HepG2 (cell line): Measurements from ENCODE around the gene GALNT12. TPM values are rescaled to one million over a fixed set of nuclear protein-coding genes. Genes with fewer than 3 reads are reported as not detected.

Experiments used
- ATAC-seq: fragments of 200-7000 bp; cut with Tn5 transposase; 3 replicates; pipeline ENCODE4 v1.9.1; 2020; ENCODE audit warnings: mild to moderate bottlenecking, moderate library complexity
- BruUV-seq: library from RNA; stranded (reverse); fragments of 400-500 nt; replicated peaks from 2 replicates; lab custom pipeline; 2021; lab: Mats Ljungman, UMichigan
- CTCF ChIA-PET: fragments of 300-600 bp; formaldehyde crosslinking; extraction: SDS; loops from one replicate; lab custom pipeline; 2021; ENCODE audit warnings: low total read pairs, inconsistent platforms, low intra/inter-chr PET ratio; lab: Yijun Ruan, JAX
- POLR2A ChIA-PET: fragments of 350-600 bp; sonication (Branson Sonifier 250); formaldehyde crosslinking; loops from one replicate; lab custom pipeline; 2020; ENCODE audit warnings: antibody characterized with exemption, inconsistent platforms; lab: Yijun Ruan, JAX
- DNase-seq: peaks from one replicate; pipeline ENCODE4 v3.0.0-alpha.2; 2015; ENCODE audit warnings: low spot score
- FAIRE-seq: peaks from 3 replicates; lab custom pipeline; 2011; peaks lifted over from hg19 to GRCh38; lab: Jason Lieb, UNC
- H2AFZ ChIP-seq: one replicate; pipeline ENCODE4 v1.6.1; 2011; ENCODE audit warnings: low read length, inconsistent platforms
- H3K27ac ChIP-seq: fragments of 300-600 bp; 3 replicates; pipeline ENCODE4 v1.8.0; 2011; ENCODE audit warnings: mixed run types, mild to moderate bottlenecking, mixed read lengths, low read length, inconsistent platforms; ENCODE audit not compliant: insufficient read depth; ENCODE audit errors: extremely low read length
- H3K27me3 ChIP-seq, 2 experiments: fragments of 200-600 bp in 1 of 2; 2 replicates in 1 of 2; 3 replicates in 1 of 2; pipeline versions ENCODE4 v1.6.0 to v1.8.0; 2011; ENCODE audit warnings: low read length in 2 of 2, mild to moderate bottlenecking in 2 of 2, moderate library complexity in 2 of 2, inconsistent platforms in 1 of 2; ENCODE audit not compliant: insufficient read depth in 2 of 2, control insufficient read depth in 1 of 2
- H3K36me3 ChIP-seq, 2 experiments: fragments of 200-600 bp in 1 of 2; replicated peaks in 1 of 2; 2 replicates in 1 of 2; 3 replicates in 1 of 2; pipeline versions ENCODE4 v1.5.1 to v1.8.0; 2011; ENCODE audit warnings: low read length in 2 of 2, inconsistent platforms in 1 of 2; ENCODE audit not compliant: insufficient read depth in 2 of 2, control insufficient read depth in 1 of 2
- H3K4me1 ChIP-seq: 2 replicates; pipeline ENCODE4 v1.5.1; 2012; ENCODE audit warnings: low read length, inconsistent platforms; ENCODE audit not compliant: insufficient read depth
- H3K4me2 ChIP-seq: 2 replicates; pipeline ENCODE4 v1.6.0; 2011; ENCODE audit warnings: low read depth, low read length, inconsistent platforms
- H3K4me3 ChIP-seq, 3 experiments: fragments of 200-600 bp in 1 of 3; sonication (generic), shearing (Covaris generic) in 1 of 3; replicated peaks in 1 of 3; 2 replicates each; pipeline ENCODE4 v1.5.1; 2011 to 2016; ENCODE audit warnings: low read length in 3 of 3, inconsistent platforms in 2 of 3, low read depth in 2 of 3, mild to moderate bottlenecking in 2 of 3, control low read depth in 1 of 3, mixed read lengths in 1 of 3; ENCODE audit not compliant: insufficient read depth in 1 of 3
- H3K79me2 ChIP-seq: one replicate; pipeline ENCODE4 v1.6.1; 2011; ENCODE audit warnings: low read length, inconsistent platforms; ENCODE audit not compliant: insufficient read depth
- H3K9ac ChIP-seq: 2 replicates; pipeline ENCODE4 v1.6.0; 2011; ENCODE audit warnings: mild to moderate bottlenecking, low read depth, low read length, inconsistent platforms; ENCODE audit not compliant: insufficient read depth
- H3K9me3 ChIP-seq: 2 replicates; pipeline ENCODE4 v1.5.1; 2012; ENCODE audit warnings: mild to moderate bottlenecking, low read length
- H4K20me1 ChIP-seq: 2 replicates; pipeline ENCODE4 v1.6.0; 2011; ENCODE audit warnings: inconsistent platforms, mild to moderate bottlenecking, low read length, moderate library complexity; ENCODE audit not compliant: insufficient read depth
- ARID2 ChIP-seq: sonication (generic); formaldehyde crosslinking; IDR thresholded peaks from 2 replicates; pipeline ENCODE4 v1.8.1; 2022; ENCODE audit warnings: mild to moderate bottlenecking, missing genetic modification reagents, borderline replicate concordance
- CEBPG ChIP-seq: IDR thresholded peaks from 2 replicates; pipeline ENCODE4 v1.6.1; 2016
- EED ChIP-seq: sonication (generic); formaldehyde crosslinking; IDR thresholded peaks from 2 replicates; pipeline ENCODE4 v1.5.0; 2020; ENCODE audit warnings: mild to moderate bottlenecking, missing genetic modification reagents
- KIAA2018 ChIP-seq: sonication (generic); formaldehyde crosslinking; IDR thresholded peaks from 2 replicates; pipeline ENCODE4 v1.5.0; 2020; ENCODE audit warnings: mild to moderate bottlenecking, missing genetic modification reagents, borderline replicate concordance
- NFE2 ChIP-seq: sonication (generic); formaldehyde crosslinking; IDR thresholded peaks from 2 replicates; pipeline ENCODE4 v1.4.0; 2020; ENCODE audit warnings: missing genetic modification reagents
- PITX1 ChIP-seq: sonication (generic); formaldehyde crosslinking; IDR thresholded peaks from 2 replicates; pipeline ENCODE4 v1.5.1; 2020; ENCODE audit warnings: mild to moderate bottlenecking, missing genetic modification reagents
- RARA ChIP-seq: IDR thresholded peaks from 2 replicates; pipeline ENCODE4 v1.6.1; 2016; ENCODE audit warnings: missing genetic modification reagents, missing compliant biosample characterization
- SRSF4 ChIP-seq: fragments of 200-400 bp; formaldehyde crosslinking; IDR thresholded peaks from one replicate; pipeline ENCODE4 v1.6.1; 2018; ENCODE audit warnings: mild to moderate bottlenecking, low read depth, low read length, moderate library complexity; ENCODE audit not compliant: poor library complexity, severe bottlenecking
- ZNF10 ChIP-seq: sonication (generic); formaldehyde crosslinking; IDR thresholded peaks from 2 replicates; pipeline ENCODE4 v1.4.0; 2020; ENCODE audit warnings: mild to moderate bottlenecking, low read depth, missing genetic modification reagents, borderline replicate concordance
- ZNF142 ChIP-seq: sonication (generic); formaldehyde crosslinking; IDR thresholded peaks from 2 replicates; pipeline ENCODE4 v1.4.0; 2020; ENCODE audit warnings: missing genetic modification reagents
- ZNF788 ChIP-seq: sonication (generic); formaldehyde crosslinking; IDR thresholded peaks from 2 replicates; pipeline ENCODE4 v1.5.0; 2020; ENCODE audit warnings: mild to moderate bottlenecking, missing genetic modification reagents, borderline replicate concordance
- ZSCAN20 ChIP-seq: sonication (generic); formaldehyde crosslinking; IDR thresholded peaks from 2 replicates; pipeline ENCODE4 v1.4.0; 2020; ENCODE audit warnings: missing genetic modification reagents, mild to moderate bottlenecking, borderline replicate concordance
- WGBS: methylation state at CpG from one replicate; pipeline ENCODE4 v1.1.6; 2017; ENCODE audit warnings: low lambda C conversion rate; 5-methylcytosine and 5-hydroxymethylcytosine counted together
- in situ Hi-C: cut with HindIII; loops from 2 replicates; pipeline ENCODE4 v1.10.0; 2017; ENCODE audit warnings: low pct_unique_long_range_greater_than_20kb; ENCODE audit not compliant: extremely low pct_ligation_motif_present
- intact Hi-C: fragments of 100-400 bp; cut with micrococcal nuclease; formaldehyde crosslinking; loops from one replicate; pipeline ENCODE4 v1.10.0; 2022; ENCODE audit not compliant: unreplicated experiment
- polyA plus RNA-seq, 8 experiments: library from polyadenylated mRNA; depleted of rRNA in 3 of 8; stranded (reverse) in 7 of 8; unstranded in 1 of 8; fragments of >200 nt; fragmentation: Illumina TruSeq in 4 of 8; extraction: Trizol in 4 of 8; gene quantifications; 2 replicates each; pipeline versions ENCODE4 v1.2.1 to v1.2.3, GENCODE V29; 2011 to 2016; ENCODE audit warnings: low read depth in 4 of 8, missing spikeins in 1 of 8, mixed read lengths in 1 of 8; ENCODE audit not compliant: insufficient read depth in 1 of 8
- total RNA-seq, 5 experiments: library from RNA; depleted of rRNA; stranded (reverse); fragments of >200 nt; fragmentation: Illumina TruSeq; extraction: Trizol; gene quantifications; 2 replicates each; pipeline ENCODE4 v1.2.3, GENCODE V29; 2016; ENCODE audit warnings: low read depth in 1 of 5

The GALNT12 gene
- total and polyA plus RNA-seq, 2 of the 13 experiments (the other 11 are each of a cell fraction or from before 2014, with no cell fraction given) = 0.07 TPM; not detected in 1

GRCh38 chr9:98768344-98768743 lies 39.1 kb upstream of the GALNT12 start:
- ATAC-seq = no peak
- H3K9ac ChIP-seq = no peak overlapping the region
- no peaks in the 10 kb centered on the region for H3K79me2 ChIP-seq
- H3K4me2 ChIP-seq = no peak overlapping the region
- no TSS peak for BruUV-seq
- no peaks in the 10 kb centered on the region for H3K9me3 ChIP-seq
- no peak for FAIRE-seq
- no peak for DNase-seq
- no peak overlapping the region for H2AFZ ChIP-seq
- in situ Hi-C loops = no loop called here
- H3K4me3 ChIP-seq = no peak overlapping the region
- ChIA-PET CTCF (no interaction called here), POLR2A (no interaction called here)
- H3K36me3 ChIP-seq = peaks cover 0 to 4% of the 10 kb centered on the region in 2 experiments; a peak in 2 of 5 replicates
- no peaks in the 10 kb centered on the region for H3K27me3 ChIP-seq
- intact Hi-C loops = no loop called here
- WGBS = 96% methylated on average over 5 of the region's 9 CpGs
- H4K20me1 ChIP-seq = no peaks in the 10 kb centered on the region
- no peaks in the 10 kb centered on the region for H3K4me1 ChIP-seq
- no peak overlapping the region for H3K27ac ChIP-seq
- TF ChIP-seq SRSF4 (no peak), ZNF10 (CRISPR knock-in tag) (no peak), KIAA2018 (CRISPR knock-in tag) (no peak), ZNF788 (CRISPR knock-in tag) (no peak), ZNF142 (no peak), EED (CRISPR knock-in tag) (no peak), ARID2 (CRISPR knock-in tag) (no peak), PITX1 (CRISPR knock-in tag) (no peak), CEBPG (CRISPR knock-in tag) (no peak), RARA (CRISPR knock-in tag) (no peak), NFE2 (CRISPR knock-in tag) (no peak), ZSCAN20 (no peak)
